HepG2 (cell line): ENCODE data around the gene GHRH. TPM values are rescaled to one million over a fixed set of nuclear protein-coding genes. Genes with fewer than 3 reads are reported as not detected.

Source experiments
- ATAC-seq: fragments of 200-7000 bp; cut with Tn5 transposase; 3 replicates; pipeline ENCODE4 v1.9.1; 2020; ENCODE audit warnings: mild to moderate bottlenecking, moderate library complexity
- BruUV-seq: library from RNA; stranded (reverse); fragments of 400-500 nt; replicated peaks from 2 replicates; lab custom pipeline; 2021; lab: Mats Ljungman, UMichigan
- CTCF ChIA-PET: fragments of 300-600 bp; formaldehyde crosslinking; extraction: SDS; loops from one replicate; lab custom pipeline; 2021; ENCODE audit warnings: low total read pairs, inconsistent platforms, low intra/inter-chr PET ratio; lab: Yijun Ruan, JAX
- POLR2A ChIA-PET: fragments of 350-600 bp; sonication (Branson Sonifier 250); formaldehyde crosslinking; loops from one replicate; lab custom pipeline; 2020; ENCODE audit warnings: antibody characterized with exemption, inconsistent platforms; lab: Yijun Ruan, JAX
- DNase-seq: peaks from one replicate; pipeline ENCODE4 v3.0.0-alpha.2; 2015; ENCODE audit warnings: low spot score
- FAIRE-seq: peaks from 3 replicates; lab custom pipeline; 2011; peaks lifted over from hg19 to GRCh38; lab: Jason Lieb, UNC
- H2AFZ ChIP-seq: one replicate; pipeline ENCODE4 v1.6.1; 2011; ENCODE audit warnings: low read length, inconsistent platforms
- H3K27ac ChIP-seq: fragments of 300-600 bp; 3 replicates; pipeline ENCODE4 v1.8.0; 2011; ENCODE audit warnings: mixed run types, mild to moderate bottlenecking, mixed read lengths, low read length, inconsistent platforms; ENCODE audit not compliant: insufficient read depth; ENCODE audit errors: extremely low read length
- H3K27me3 ChIP-seq, 2 experiments: fragments of 200-600 bp in 1 of 2; 2 replicates in 1 of 2; 3 replicates in 1 of 2; pipeline versions ENCODE4 v1.6.0 to v1.8.0; 2011; ENCODE audit warnings: low read length in 2 of 2, mild to moderate bottlenecking in 2 of 2, moderate library complexity in 2 of 2, inconsistent platforms in 1 of 2; ENCODE audit not compliant: insufficient read depth in 2 of 2, control insufficient read depth in 1 of 2
- H3K36me3 ChIP-seq, 2 experiments: fragments of 200-600 bp in 1 of 2; replicated peaks in 1 of 2; 2 replicates in 1 of 2; 3 replicates in 1 of 2; pipeline versions ENCODE4 v1.5.1 to v1.8.0; 2011; ENCODE audit warnings: low read length in 2 of 2, inconsistent platforms in 1 of 2; ENCODE audit not compliant: insufficient read depth in 2 of 2, control insufficient read depth in 1 of 2
- H3K4me1 ChIP-seq: 2 replicates; pipeline ENCODE4 v1.5.1; 2012; ENCODE audit warnings: low read length, inconsistent platforms; ENCODE audit not compliant: insufficient read depth
- H3K4me2 ChIP-seq: 2 replicates; pipeline ENCODE4 v1.6.0; 2011; ENCODE audit warnings: low read depth, low read length, inconsistent platforms
- H3K4me3 ChIP-seq, 3 experiments: fragments of 200-600 bp in 1 of 3; sonication (generic), shearing (Covaris generic) in 1 of 3; replicated peaks in 1 of 3; 2 replicates each; pipeline ENCODE4 v1.5.1; 2011 to 2016; ENCODE audit warnings: low read length in 3 of 3, inconsistent platforms in 2 of 3, low read depth in 2 of 3, mild to moderate bottlenecking in 2 of 3, control low read depth in 1 of 3, mixed read lengths in 1 of 3; ENCODE audit not compliant: insufficient read depth in 1 of 3
- H3K79me2 ChIP-seq: one replicate; pipeline ENCODE4 v1.6.1; 2011; ENCODE audit warnings: low read length, inconsistent platforms; ENCODE audit not compliant: insufficient read depth
- H3K9ac ChIP-seq: 2 replicates; pipeline ENCODE4 v1.6.0; 2011; ENCODE audit warnings: mild to moderate bottlenecking, low read depth, low read length, inconsistent platforms; ENCODE audit not compliant: insufficient read depth
- H3K9me3 ChIP-seq: 2 replicates; pipeline ENCODE4 v1.5.1; 2012; ENCODE audit warnings: mild to moderate bottlenecking, low read length
- H4K20me1 ChIP-seq: 2 replicates; pipeline ENCODE4 v1.6.0; 2011; ENCODE audit warnings: inconsistent platforms, mild to moderate bottlenecking, low read length, moderate library complexity; ENCODE audit not compliant: insufficient read depth
- CEBPG ChIP-seq: IDR thresholded peaks from 2 replicates; pipeline ENCODE4 v1.6.1; 2016
- FOXO4 ChIP-seq: sonication (generic); formaldehyde crosslinking; conservative IDR thresholded peaks from 2 replicates; pipeline ENCODE4 v1.8.1; 2023; ENCODE audit warnings: missing genetic modification reagents
- GFI1 ChIP-seq: sonication (generic); formaldehyde crosslinking; IDR thresholded peaks from 2 replicates; pipeline ENCODE4 v1.5.0; 2020; ENCODE audit warnings: missing genetic modification reagents, mild to moderate bottlenecking, borderline replicate concordance
- HDAC2 ChIP-seq: sonication (generic); formaldehyde crosslinking; IDR thresholded peaks from 2 replicates; pipeline ENCODE4 v1.4.0; 2020; ENCODE audit warnings: missing genetic modification reagents
- HOXA5 ChIP-seq: sonication (generic); formaldehyde crosslinking; IDR thresholded peaks from 2 replicates; pipeline ENCODE4 v1.4.0; 2020; ENCODE audit warnings: missing genetic modification reagents
- NFE2 ChIP-seq: sonication (generic); formaldehyde crosslinking; IDR thresholded peaks from 2 replicates; pipeline ENCODE4 v1.4.0; 2020; ENCODE audit warnings: missing genetic modification reagents
- NR2F6 ChIP-seq, 2 experiments: IDR thresholded peaks; 2 replicates each; pipeline ENCODE4 v1.6.1; 2016; ENCODE audit warnings: antibody characterized with exemption in 1 of 2, mild to moderate bottlenecking in 1 of 2
- SMC3 ChIP-seq: IDR thresholded peaks from 2 replicates; pipeline ENCODE4 v1.6.1; 2011; ENCODE audit warnings: low read length, improper control_type of control experiment
- USF2 ChIP-seq, 2 experiments: sonication (generic) in 1 of 2; formaldehyde crosslinking in 1 of 2; IDR thresholded peaks; 2 replicates each; pipeline versions ENCODE4 v1.5.1 to v1.6.1; 2011 to 2020; ENCODE audit warnings: borderline replicate concordance in 1 of 2, low read depth in 1 of 2, low read length in 1 of 2, mild to moderate bottlenecking in 1 of 2, missing genetic modification reagents in 1 of 2, moderate library complexity in 1 of 2
- ZBTB7B ChIP-seq: sonication (generic); formaldehyde crosslinking; IDR thresholded peaks from 2 replicates; pipeline ENCODE4 v1.4.0; 2020; ENCODE audit warnings: missing genetic modification reagents
- ZFP36 ChIP-seq: fragments of 150-350 bp; IDR thresholded peaks from 2 replicates; pipeline ENCODE4 v1.6.1; 2018; ENCODE audit warnings: borderline replicate concordance, low read length, low read depth; ENCODE audit not compliant: partially characterized antibody
- ZNF343 ChIP-seq: sonication (generic); formaldehyde crosslinking; IDR thresholded peaks from 2 replicates; pipeline ENCODE4 v1.4.0; 2020; ENCODE audit warnings: mild to moderate bottlenecking, missing genetic modification reagents
- ZNF362 ChIP-seq: sonication (generic); formaldehyde crosslinking; IDR thresholded peaks from 2 replicates; pipeline ENCODE4 v1.4.0; 2020; ENCODE audit warnings: missing genetic modification reagents, mild to moderate bottlenecking, borderline replicate concordance
- WGBS: methylation state at CpG from one replicate; pipeline ENCODE4 v1.1.6; 2017; ENCODE audit warnings: low lambda C conversion rate; 5-methylcytosine and 5-hydroxymethylcytosine counted together
- in situ Hi-C: cut with HindIII; loops from 2 replicates; pipeline ENCODE4 v1.10.0; 2017; ENCODE audit warnings: low pct_unique_long_range_greater_than_20kb; ENCODE audit not compliant: extremely low pct_ligation_motif_present
- intact Hi-C: fragments of 100-400 bp; cut with micrococcal nuclease; formaldehyde crosslinking; loops from one replicate; pipeline ENCODE4 v1.10.0; 2022; ENCODE audit not compliant: unreplicated experiment
- polyA plus RNA-seq, 8 experiments: library from polyadenylated mRNA; depleted of rRNA in 3 of 8; stranded (reverse) in 7 of 8; unstranded in 1 of 8; fragments of >200 nt; fragmentation: Illumina TruSeq in 4 of 8; extraction: Trizol in 4 of 8; gene quantifications; 2 replicates each; pipeline versions ENCODE4 v1.2.1 to v1.2.3, GENCODE V29; 2011 to 2016; ENCODE audit warnings: low read depth in 4 of 8, missing spikeins in 1 of 8, mixed read lengths in 1 of 8; ENCODE audit not compliant: insufficient read depth in 1 of 8
- total RNA-seq, 5 experiments: library from RNA; depleted of rRNA; stranded (reverse); fragments of >200 nt; fragmentation: Illumina TruSeq; extraction: Trizol; gene quantifications; 2 replicates each; pipeline ENCODE4 v1.2.3, GENCODE V29; 2016; ENCODE audit warnings: low read depth in 1 of 5

GHRH gene
- total and polyA plus RNA-seq, 2 of the 13 experiments (the other 11 are each of a cell fraction or from before 2014, with no cell fraction given) = not detected

GRCh38 chr20:37278966-37279590, 17.5 kb upstream of the GHRH start:
- H4K20me1 ChIP-seq = no peaks in the 10 kb centered on the region
- no peaks in the 10 kb centered on the region for H3K36me3 ChIP-seq
- no peaks in the 10 kb centered on the region for H3K9me3 ChIP-seq
- no peaks in the 10 kb centered on the region; a peak in 2 of 5 replicates for H3K27me3 ChIP-seq
- no peak overlapping the region for H3K4me2 ChIP-seq
- intact Hi-C loops (no loop called here), in situ Hi-C loops (no loop called here)
- ChIA-PET POLR2A (interaction anchor here (1.3 to 2.3 kb wide), 2 partner anchors 11 to 53 kb away, joined by 3 to 12 read pairs; partner anchors contain the start of gene MANBAL), CTCF (no interaction called here)
- ATAC-seq (no peak), FAIRE-seq (no peak), DNase-seq (no peak)
- no peak overlapping the region for H3K27ac ChIP-seq
- no peak overlapping the region for H3K9ac ChIP-seq
- H3K4me3 ChIP-seq = no peak overlapping the region
- no peak overlapping the region for H2AFZ ChIP-seq
- WGBS = 73% methylated on average over 12 of the region's 12 CpGs
- peaks cover 75% of the 10 kb centered on the region for H3K4me1 ChIP-seq
- H3K79me2 ChIP-seq = no peaks in the 10 kb centered on the region
- no TSS peak for BruUV-seq
- no peak for TF ChIP-seq NR2F6 (IDR thresholded peaks at IDR 0.05)
- no peak for TF ChIP-seq NR2F6 (CRISPR knock-in tag; IDR thresholded peaks at IDR 0.05)
- TF ChIP-seq HDAC2 (CRISPR knock-in tag) = 0 out of 2 replicates have a peak, but pooled peaks have one; percentile 1
- 0 out of 2 replicates have a peak, but pooled peaks have one; percentile 40 for TF ChIP-seq ZNF362 (CRISPR knock-in tag)
- no peak for TF ChIP-seq HOXA5

- in situ Hi-C loops = no loop called here
- Histone ChIP-seq H4K20me1 (no peaks in the 10 kb centered on the region), H3K4me3 (peak overlapping the region in 1 of 3 experiments; percentile 43; a peak in 2 of 6 replicates), H3K9me3 (no peaks in the 10 kb centered on the region), H3K79me2 (no peaks in the 10 kb centered on the region), H3K27ac (no peak overlapping the region), H3K36me3 (no peaks in the 10 kb centered on the region), H3K27me3 (no peaks in the 10 kb centered on the region; a peak in 2 of 5 replicates), H3K4me2 (peak overlapping the region; percentile 75), H2AFZ (no peak overlapping the region), H3K9ac (peak overlapping the region; percentile 24; the same call in 1 of the 2 replicates), H3K4me1 (peaks cover 59% of the 10 kb centered on the region)
- no peak for DNase-seq
- ATAC-seq = no peak
- FAIRE-seq = no peak
- 30% methylated on average over 2 of the region's 2 CpGs for WGBS
- ChIA-PET CTCF (no interaction called here), POLR2A (interaction anchor here (1.2 to 2.2 kb wide), 5 partner anchors 9 to 251 kb away, joined by 3 to 15 read pairs (median 3); partner anchors contain the start of gene MANBAL)
- intact Hi-C loops = no loop called here
- BruUV-seq = no TSS peak
- TF ChIP-seq FOXO4 (CRISPR knock-in tag) = 0 out of 2 replicates have a peak, but pooled peaks have one; percentile 48
- no peak for TF ChIP-seq SMC3
- no peak for TF ChIP-seq ZNF343
- no peak for TF ChIP-seq USF2 (IDR thresholded peaks at IDR 0.05; ENCODE audit: low read depth, low read length)
- TF ChIP-seq USF2 (CRISPR knock-in tag; IDR thresholded peaks at IDR 0.05; ENCODE audit: borderline replicate concordance) = peak; percentile 7; the same call in 1 of the 2 replicates
- TF ChIP-seq NFE2 (CRISPR knock-in tag) = no peak
- no peak for TF ChIP-seq CEBPG
- 0 out of 2 replicates have a peak, but pooled peaks have one; percentile 17 for TF ChIP-seq GFI1 (CRISPR knock-in tag)
- TF ChIP-seq ZFP36 = peak; percentile 65
- peak; percentile 39; the same call in 1 of the 2 replicates for TF ChIP-seq ZBTB7B
Measured at GRCh38 chr20:37277253-37277593, 15.6 kb upstream of the GHRH start.
